ENCODE results near the gene DIRAS2.
"Not testable (repeated sequence)": the region's sequence is repeated elsewhere in the genome, so short reads cannot be mapped to it uniquely, and the experiment has no call there.

DIRAS2 gene, protein sequence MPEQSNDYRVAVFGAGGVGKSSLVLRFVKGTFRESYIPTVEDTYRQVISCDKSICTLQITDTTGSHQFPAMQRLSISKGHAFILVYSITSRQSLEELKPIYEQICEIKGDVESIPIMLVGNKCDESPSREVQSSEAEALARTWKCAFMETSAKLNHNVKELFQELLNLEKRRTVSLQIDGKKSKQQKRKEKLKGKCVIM

DNA sequence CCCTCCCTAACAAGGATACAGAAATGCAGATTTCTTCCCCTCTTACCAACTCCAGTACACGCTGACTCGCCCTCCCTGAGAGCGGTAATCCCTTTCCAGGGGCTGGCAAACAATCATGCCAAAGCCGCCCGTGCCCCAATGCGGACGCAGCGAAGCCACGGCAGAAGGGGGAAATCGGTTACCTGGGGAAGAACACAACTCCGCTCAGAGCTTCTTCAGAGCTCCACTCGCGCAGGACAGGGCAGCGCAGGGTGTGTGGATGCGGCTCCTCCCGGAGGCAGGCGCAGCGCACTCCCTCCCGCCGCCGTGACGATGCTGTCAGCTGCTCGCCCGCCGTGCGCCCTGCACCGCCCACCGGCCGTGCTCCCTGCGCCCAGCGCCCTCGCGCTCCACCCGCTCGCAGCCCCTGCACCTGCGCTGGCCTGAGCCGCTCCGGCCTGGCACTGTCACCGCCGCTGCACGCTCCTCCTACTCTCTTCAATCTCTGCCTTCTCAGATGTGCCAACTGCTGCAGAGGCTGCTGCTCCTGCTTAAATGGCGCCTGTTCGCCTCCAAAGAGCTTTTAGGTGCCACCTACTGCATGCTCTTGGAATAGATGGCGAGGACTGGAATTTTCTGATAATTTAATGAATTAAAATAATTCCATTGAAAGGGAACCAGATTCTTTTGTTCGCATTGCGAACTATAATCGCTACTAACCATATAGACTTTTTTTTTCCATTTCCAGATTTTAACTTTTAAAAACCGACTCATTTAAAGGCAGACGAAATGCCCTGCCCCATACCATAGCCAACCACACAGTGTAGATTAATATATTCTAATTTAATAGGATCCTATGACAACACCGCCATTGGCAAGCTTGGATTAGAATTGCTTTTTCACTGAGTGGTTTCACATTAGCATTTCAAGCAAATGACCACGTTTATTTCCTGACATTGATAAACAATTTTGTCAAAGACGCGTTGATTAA is at the start of gene DIRAS2:
Gene DIRAS2, minus strand, starts transcription at position 255 of the 970 bp plus-strand sequence. CDS start 28,997 bp downstream, outside the sequence.
- no peak for DNase-seq

DNA sequence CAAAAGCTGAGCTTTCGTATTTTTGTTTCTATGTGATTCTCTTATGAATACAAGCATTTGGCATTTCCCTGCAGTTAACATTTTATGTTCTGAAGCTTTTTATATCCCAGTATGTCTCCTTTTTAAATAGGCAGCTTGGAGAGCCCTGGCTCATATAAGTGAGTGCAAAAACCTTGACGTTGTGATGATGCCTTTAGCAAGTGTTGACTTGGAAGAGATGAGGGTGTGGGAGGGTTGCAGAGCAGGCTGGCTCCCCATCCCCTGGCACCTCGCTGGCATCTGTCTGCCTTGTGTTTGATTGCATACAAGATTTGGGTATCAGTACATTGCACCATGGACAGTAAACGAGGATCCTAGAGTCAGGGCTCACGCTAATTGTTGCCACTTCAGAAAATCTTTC is 42.1 kb upstream of the DIRAS2 start:
- DNase-seq = no peak

DNA sequence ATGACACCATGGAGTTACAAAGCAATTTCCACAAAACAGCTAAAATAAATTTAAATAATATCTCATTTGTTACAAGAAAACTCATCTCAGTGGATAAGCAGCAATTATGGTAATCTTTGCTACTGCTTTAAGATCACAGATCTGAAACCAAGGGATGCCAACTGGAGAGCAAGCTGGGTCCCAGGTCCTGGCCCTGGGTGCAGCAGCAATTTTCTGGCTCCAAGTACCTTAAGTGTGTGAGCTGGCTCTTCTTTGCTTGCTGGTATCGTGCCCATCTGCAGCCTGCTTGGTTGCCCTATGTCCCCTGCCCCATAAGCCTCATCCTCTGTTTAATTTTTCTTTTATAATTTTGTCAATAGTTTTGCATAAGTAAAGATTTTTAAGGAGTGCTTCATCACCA is 41.5 kb upstream of the DIRAS2 start:
- DNase-seq = no peak

DNA sequence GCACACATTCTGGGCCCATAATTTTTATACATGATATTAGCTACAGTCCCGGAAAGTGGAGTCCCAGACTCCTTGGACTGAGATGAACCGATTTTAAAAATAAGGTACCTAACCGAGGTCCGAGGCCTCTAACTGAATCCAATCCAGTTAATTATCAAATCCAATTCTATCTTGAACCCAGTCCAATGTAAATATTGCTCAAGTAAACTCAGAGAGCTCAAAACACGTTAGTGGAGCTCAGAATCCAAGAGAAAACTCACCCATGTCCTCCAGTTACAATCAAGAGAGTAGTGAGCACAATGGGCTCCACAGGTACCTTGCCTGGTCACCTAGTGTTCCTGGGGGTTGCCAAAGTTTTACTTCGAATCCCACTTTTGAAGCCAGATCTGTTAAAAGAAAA is 37.9 kb upstream of the DIRAS2 start:
- no peak for DNase-seq

DNA sequence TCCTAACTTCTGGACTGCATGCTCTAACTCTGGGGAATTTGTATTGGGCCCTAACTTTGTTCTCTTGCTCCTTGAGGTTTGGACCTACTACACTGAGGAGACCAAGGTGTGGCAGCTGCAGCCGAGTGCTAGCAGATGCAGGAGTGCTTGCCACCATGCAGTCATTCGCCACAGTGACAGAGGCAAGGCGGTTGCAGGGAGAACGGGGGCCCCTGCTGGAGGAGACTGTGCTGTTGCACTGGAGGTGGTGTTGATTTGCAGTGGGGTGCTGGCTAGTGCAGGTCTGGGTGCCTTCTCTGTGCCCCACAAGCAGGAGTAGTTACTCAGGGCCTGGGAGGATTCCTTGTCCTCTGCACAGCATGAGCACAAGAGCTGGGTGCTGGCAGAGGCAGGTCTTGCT is 22.4 kb upstream of the DIRAS2 start:
- no peak for DNase-seq

DNA sequence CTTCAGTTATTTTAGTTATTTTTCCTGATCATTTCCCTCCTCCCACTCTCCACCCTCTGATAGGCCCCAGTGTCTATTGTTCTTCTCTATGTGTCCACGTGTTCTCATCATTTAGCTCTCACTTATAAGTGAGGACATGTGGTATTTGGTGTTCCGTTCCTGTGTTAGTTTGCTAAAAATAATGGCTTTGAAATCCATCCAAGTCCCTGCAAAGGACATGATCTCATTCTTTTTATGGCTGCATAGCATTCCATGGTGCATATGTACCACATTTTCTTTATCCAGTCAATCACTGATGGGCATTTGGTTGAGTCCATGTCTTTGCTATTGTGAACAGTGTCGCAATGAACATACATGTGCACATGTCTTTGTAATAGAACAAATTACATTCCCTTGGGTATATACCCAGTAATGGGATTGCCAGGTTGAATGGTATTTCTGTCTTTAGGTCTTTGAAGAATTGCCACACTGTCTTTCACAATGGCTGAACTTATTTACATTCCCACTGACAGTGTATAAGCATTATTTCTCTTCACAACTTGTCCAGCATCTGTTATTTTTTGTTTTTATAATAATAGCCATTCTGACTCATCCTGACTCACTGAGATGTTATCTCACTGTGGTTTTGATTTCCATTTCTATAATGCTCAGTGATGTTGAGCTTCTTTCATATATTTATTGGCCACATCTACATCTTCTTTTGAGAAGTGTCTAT is 17.2 kb upstream of the DIRAS2 start:
- DNase-seq = no peak

DNA sequence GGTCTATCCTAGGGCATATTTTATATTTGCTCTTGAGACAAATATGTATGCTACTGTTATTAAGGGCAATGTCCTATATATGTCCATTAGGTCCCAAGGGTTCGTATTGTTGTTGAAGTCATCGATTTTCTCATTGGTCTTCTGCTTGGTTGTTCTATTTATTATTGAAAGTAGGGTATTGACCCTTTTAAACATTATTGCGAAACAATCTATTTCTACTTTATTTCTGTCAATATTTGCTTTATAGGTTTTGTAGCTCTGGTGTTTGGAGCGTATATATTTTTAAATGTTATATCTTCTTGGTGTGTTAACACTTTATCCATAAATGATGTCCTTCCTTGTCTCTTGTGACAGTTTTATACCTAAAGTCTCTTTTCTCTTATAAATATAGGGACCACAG is 16.2 kb upstream of the DIRAS2 start:
- DNase-seq = no peak

DNA sequence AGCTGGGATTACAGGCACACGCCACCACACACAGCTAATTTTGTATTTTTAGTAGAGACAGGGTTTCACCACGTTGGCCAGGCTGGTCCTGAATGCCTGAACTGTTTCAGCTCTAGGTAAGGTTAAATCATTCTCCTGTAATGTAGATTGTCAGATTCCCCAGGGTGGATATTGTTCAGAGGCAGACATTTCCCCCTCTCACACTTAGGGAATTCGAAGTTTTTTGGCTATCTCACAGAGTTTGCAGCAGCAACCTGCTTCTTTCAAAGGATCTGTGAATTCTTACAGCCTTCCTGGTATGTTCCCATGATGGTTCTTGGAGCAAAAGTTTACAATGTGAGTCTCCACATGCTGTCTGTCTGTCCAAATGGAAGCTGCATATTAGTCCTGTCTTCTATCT is 15.6 kb upstream of the DIRAS2 start:
- DNase-seq = no peak

DNA sequence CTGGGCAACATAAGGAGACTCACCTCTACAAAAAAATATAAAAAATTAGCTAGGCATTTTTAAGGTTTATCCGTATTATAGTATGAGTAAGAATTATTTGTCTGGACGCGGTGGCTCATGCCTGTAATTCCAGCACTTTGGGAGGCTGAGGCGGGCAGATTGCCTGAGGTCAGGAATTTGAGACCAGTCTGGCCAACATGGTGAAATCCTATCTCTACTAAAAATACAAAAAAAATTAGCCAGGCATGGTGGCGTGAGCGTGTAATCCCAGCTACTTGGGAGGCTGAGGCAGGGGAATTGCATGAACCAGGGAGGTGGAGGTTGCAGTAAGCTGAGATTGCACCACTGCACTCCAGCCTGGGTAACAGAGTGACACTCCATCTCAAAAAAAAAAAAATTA is 14.3 kb upstream of the DIRAS2 start:
- not testable (repeated sequence) for DNase-seq

DNA sequence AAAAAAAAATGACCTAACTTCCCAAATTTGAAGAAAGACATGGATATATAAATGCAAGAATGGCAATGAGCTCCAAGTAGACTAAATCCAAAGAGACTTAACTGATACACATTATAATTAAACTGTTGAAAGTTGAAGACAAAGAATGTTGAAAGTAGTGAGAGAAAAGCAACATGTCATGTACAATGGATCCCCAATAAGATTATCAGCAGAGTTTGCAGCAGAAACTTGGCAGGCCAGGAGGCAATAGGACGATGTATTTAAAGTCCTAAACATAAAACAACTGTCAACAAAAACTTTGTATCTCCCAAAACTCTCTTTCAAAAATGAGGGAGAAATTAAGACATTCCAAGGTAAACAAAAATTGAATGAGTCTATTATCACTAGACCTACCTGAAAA is 8.6 kb upstream of the DIRAS2 start:
- no peak for DNase-seq

DNA sequence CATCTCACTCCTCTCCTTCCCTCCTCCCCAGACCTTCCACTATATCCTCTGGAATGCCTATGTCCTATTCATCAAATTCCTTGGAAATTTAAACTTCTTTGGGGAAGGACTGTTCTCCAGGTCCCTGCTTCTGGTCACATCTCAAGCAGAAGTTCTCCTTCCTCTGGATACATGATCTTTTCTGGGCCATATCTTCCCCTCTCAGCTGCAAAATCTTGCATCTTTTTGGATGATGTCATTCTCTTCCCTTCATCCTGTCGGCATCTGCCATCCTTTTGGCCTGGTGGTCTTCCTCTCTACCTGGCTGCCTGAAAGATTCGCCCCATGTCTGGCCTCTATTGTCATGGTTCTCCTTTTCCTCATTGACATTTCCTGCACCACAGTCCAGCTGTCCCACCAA is 5.2 kb upstream of the DIRAS2 start:
- no peak for DNase-seq

DNA sequence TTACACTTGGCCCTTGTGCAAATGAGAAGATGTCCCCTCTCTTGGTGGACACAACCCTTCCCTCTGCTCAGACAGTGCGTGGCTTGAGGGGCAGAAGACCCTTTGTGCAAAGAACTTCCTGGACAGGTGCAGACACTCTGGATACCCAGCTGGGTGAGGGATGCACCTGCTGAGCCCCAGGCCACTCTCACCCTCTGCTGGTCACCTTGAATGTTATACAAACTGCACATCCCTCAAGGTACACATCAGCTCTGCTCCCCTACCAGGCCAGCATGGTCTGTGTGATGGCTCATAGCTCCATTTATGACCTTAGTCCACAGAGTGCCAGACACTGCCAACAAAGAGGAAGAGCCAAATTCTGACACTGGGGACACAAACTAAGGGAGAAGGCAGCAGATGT is 3.1 kb upstream of the DIRAS2 start:
- no peak for DNase-seq

DNA sequence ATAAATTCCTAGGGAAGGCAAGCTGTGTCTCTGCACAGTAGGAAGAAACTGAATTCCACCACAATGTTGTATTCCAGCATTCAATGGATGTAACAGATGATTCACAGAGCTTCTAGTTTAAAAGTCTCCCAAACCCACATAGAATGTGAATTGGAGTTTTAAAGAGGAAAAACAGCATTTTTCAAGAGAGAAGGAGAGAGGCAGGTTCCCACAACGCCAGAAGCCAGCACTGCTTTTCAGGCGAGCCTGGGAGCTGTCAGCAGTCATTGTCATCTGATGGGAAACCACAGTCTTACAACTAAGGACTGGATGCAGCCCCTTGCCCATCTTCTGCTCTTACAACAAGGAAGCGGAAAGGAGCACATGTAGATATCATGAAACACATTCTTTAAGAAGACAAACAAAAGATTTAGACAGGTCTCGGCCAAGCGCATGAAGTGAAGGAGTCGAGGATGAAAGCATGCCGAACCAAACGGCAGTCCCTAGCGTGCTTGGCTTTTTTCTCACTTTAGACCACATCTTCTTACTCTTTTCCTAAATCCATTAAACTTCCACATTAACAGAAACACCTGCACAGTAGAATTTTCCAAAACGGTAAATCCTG is 638 bp downstream of the DIRAS2 start:
- DNase-seq = no peak

DNA sequence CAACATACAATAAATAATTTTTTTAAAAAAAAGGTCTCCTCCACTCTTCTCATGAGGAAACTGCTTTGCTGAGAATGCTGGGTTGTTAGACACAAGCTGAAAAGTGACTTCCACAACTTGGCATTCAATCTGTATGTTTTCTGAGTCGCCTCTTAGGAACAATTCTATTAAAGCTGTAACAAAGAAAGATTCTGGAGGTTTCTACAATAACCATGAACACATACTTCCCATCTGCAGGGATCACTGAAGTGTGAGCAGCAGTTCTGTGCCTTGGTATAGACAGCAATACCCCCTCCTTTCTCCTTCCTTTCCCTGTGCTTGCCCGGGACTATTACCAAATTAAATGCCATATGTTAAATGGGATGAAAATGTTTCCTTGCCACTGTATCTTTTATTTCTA is 1.5 kb downstream of the DIRAS2 start:
- DNase-seq = no peak

DNA sequence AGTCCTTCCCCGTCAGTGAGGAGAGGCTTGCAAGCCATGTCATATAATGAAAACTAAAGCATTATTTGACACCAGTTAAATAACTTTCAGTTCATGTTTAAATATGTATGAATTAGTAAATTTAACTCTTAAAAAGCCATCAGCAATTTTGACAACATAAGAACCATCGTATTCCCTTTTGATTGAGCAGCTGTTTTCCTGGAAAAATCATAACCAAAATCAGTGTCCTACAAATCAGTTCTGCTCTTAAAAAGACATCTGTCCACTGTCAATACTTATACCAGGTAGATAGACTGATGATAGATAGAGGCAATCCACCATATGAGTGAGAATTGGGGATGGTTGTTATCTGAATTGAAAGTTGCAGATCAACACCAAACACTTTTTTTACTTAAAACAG is 2.3 kb downstream of the DIRAS2 start:
- DNase-seq = no peak

DNA sequence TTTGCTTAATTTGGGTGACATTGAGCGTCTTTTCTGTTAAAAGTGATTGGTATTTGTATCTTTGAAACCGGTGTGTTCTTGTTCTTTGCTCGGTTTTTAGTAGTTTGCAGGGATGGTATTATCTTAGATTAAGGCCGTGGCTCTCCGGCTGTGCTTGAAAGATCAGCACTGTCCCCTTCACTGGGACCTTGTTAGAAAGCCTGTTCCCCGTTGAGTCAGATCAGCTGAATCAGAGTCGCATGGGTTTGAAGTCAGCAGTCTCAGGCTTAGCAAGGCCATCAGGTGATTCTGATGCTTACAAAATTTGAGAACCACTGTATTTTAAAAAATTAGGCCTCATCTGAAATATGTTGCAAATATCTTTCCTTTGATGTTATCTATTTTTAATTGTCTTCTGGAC is 5.0 kb downstream of the DIRAS2 start:
- DNase-seq = no peak

DNA sequence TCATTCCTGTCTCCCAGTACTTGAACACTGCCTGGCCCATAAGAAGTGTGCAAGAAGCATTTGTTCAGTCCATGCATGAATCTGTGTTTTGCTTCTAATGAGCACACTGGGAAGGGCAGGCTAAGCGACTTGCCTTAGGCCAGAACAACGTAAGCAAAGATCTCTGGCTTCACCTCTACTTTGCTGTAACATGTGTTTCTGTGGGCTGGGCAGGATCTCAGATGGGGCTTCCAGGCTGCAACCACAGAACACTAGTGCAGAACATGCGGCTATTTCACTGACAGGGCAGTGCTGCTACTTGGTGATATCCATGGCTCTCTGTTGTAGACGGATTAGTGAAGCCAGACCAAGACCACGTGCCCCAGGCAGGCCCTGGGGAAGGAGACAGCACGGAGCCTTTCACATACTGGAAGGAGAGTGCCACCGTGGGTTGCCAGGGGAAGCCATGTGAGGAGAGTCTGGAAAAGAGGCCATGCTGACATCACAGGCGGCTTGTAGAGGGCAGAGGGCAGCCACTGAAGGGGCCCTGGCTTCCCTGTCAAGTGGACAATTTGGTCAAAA is 9.9 kb downstream of the DIRAS2 start:
- DNase-seq = no peak

DNA sequence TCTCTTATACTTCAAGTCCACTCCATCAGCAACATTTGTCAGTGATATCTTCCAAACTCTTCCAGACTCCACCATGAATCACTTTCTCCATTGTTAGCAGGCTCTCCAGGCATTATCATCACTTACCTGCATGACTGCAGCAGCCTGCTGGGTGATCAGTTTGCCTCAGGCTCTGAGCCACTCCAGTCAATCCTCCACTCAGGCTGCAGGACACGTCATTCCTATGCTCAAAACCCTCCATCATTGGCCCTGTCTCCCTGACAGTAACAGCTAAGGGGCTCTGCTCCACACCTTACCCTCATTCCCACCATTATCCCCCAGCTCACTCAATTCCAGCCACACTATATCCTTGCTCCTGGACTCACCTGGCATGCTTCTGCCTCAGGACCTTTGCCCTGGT is 10.7 kb downstream of the DIRAS2 start:
- DNase-seq = no peak

DNA sequence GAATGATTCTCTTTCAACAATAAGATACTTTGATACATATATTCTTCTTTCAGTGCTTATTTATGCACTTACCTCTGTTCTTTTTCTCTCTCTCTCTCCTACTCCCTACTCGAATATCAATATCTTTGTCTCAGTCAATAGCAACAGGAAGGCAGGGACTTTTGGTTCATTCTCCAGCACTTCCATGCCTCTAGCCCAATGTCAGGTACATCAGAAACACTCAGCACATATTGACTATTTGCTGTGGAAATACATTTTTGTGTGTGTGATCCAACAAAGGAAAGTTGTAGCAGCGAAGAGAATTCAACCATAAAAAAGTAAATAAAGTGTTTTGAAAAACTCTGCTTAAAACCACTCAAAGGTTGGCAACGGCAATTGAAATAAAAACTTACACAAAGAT is 12.6 kb downstream of the DIRAS2 start:
- DNase-seq = no peak

DNA sequence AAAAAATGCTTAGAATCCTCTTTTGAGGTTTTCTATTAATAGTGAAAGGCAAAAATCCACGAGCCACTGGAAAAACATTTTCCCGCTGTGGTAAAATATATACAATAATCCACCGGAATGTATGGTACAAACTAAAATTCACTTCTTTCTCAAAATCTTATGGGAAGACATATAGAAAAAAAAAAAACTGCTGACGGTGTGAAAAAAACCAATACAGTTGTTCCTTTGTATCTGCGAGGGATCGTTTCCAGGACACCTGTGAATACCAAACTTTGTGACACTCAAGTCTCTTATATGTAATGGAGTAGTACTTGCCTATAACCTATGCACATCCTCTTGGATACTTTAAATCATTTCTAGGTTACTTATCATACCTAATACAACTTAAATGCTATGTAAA is 13.3 kb downstream of the DIRAS2 start:
- no peak for DNase-seq

DNA sequence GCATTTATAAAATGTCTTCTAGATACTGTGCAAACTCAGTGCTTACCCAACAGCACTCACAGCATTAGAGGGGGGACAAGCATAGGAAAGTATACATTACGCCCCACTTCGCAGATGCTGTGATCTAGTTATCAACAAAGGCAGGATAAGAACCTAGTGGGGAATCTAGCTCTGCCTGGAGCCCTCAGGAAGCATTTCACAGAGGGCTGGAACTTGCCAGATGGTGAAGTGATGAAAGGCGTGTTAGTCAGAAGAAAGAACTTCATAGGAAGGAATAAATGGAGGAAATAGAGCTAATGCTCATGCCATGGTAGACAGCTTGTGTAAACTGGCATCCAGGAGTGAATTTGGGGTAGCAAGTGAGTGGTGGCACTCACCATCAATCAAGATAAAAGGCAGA is 25.8 kb downstream of the DIRAS2 start:
- DNase-seq = no peak

DNA sequence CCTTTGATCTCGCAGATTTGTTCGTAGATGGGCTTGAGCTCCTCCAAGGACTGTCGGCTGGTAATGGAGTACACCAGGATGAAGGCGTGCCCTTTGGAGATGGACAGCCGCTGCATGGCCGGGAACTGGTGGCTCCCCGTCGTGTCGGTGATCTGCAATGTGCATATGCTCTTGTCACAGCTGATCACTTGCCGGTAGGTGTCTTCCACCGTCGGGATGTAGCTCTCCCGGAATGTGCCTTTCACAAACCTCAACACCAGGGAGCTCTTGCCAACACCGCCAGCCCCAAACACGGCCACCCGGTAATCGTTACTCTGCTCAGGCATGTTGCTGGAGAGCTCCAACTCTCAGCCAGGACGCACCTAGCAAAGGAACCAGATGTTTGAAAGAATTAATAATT is 29.1 kb downstream of the DIRAS2 start:
- no peak for DNase-seq

DNA sequence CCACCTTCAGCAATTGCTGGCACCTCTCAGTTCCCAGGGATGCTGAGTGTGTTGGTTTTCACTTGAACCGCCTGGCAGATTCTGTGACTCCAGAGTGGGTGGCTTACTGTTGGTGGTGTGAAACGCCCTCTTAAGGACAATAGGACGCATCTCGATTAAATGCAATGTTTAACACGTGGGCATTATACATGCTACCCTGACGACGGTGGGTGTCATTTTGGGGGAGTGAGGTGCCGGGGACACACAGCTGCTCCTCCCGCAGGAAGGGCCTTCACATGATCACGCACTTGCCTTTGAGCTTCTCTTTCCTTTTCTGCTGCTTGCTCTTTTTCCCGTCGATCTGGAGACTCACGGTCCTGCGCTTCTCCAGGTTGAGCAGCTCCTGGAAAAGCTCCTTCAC is 29.7 kb downstream of the DIRAS2 start:
- DNase-seq = no peak

Data from activated T-cell treated with anti-CD3 and anti-CD28 coated beads, Interleukin-2, amount 50 U/mL, for 1 hour (primary cell).